Osteoblast (primary cell): ENCODE measurements around the gene RP2. TPM values are rescaled to one million over a fixed set of nuclear protein-coding genes. Genes with fewer than 3 reads are reported as not detected.

ENCODE experiments used
- DNase-seq: peaks from one replicate; pipeline ENCODE4 v3.0.0; 2011; ENCODE audit warnings: low spot score, mixed read lengths; ENCODE audit not compliant: insufficient read length; ENCODE audit errors: missing footprints
- H2AFZ ChIP-seq: 2 replicates; pipeline ENCODE4 v1.6.0; 2011; ENCODE audit warnings: mild to moderate bottlenecking, low read length
- H3K27ac ChIP-seq: 2 replicates; pipeline ENCODE4 v1.5.1; 2011; ENCODE audit warnings: mild to moderate bottlenecking, low read depth, low read length, moderate library complexity
- H3K27me3 ChIP-seq: 2 replicates; pipeline ENCODE4 v1.6.0; 2012; ENCODE audit warnings: mild to moderate bottlenecking, control low read depth, inconsistent platforms, low read length, moderate library complexity; ENCODE audit not compliant: insufficient read depth
- H3K36me3 ChIP-seq: 2 replicates; pipeline ENCODE4 v1.5.1; 2011; ENCODE audit warnings: mild to moderate bottlenecking, low read length, control low read depth, moderate library complexity; ENCODE audit not compliant: insufficient read depth
- H3K4me1 ChIP-seq: 2 replicates; pipeline ENCODE4 v1.5.1; 2011; ENCODE audit warnings: mild to moderate bottlenecking, low read length, control low read depth, moderate library complexity; ENCODE audit not compliant: insufficient read depth
- H3K4me2 ChIP-seq: 2 replicates; pipeline ENCODE4 v1.6.0; 2011; ENCODE audit warnings: mild to moderate bottlenecking, low read length; ENCODE audit not compliant: insufficient read depth
- H3K4me3 ChIP-seq: fragments of 200-600 bp; sonication (generic); 3 replicates; pipeline ENCODE4 v1.5.1; 2012; ENCODE audit warnings: mild to moderate bottlenecking, low read length, inconsistent platforms; ENCODE audit not compliant: insufficient read depth
- H3K79me2 ChIP-seq: 2 replicates; pipeline ENCODE4 v1.6.0; 2012; ENCODE audit warnings: mild to moderate bottlenecking, low read length, control low read depth, inconsistent platforms; ENCODE audit not compliant: insufficient read depth
- H3K9me3 ChIP-seq: 2 replicates; pipeline ENCODE4 v1.5.1; 2011; ENCODE audit warnings: low read depth, low read length, control low read depth
- H4K20me1 ChIP-seq: 2 replicates; pipeline ENCODE4 v1.6.0; 2012; ENCODE audit warnings: mild to moderate bottlenecking, low read length, control low read depth; ENCODE audit not compliant: insufficient read depth
- CTCF ChIP-seq: IDR thresholded peaks from 2 replicates; pipeline ENCODE4 v1.5.1; 2011; ENCODE audit warnings: mild to moderate bottlenecking, low read depth, low read length, moderate library complexity; ENCODE audit errors: extremely low read depth
- total RNA-seq: library from RNA; depleted of rRNA; stranded (reverse); fragments of >200 nt; gene quantifications from 2 replicates; pipeline ENCODE4 v1.2.3, GENCODE V29; 2012

RP2 gene
- total RNA-seq, result 18.6 and 19.5 TPM in 2 replicates

GRCh38 chrX:46836701-46837557 lies at the start of gene RP2:
RP2 (plus strand) TSS chrX:46837043; CDS start chrX:46837101, 58 bp downstream.
- Histone ChIP-seq H3K4me3 (peak within 1 kb of the TSS; percentile 90), H2AFZ (peak within 1 kb of the TSS; percentile 76), H3K79me2 (peaks cover 25% of the 10 kb centered on the region), H3K36me3 (no peaks in the 10 kb centered on the region), H3K4me1 (peaks cover 19% of the 10 kb centered on the region), H3K27me3 (no peaks in the 10 kb centered on the region), H4K20me1 (peaks cover 4% of the 10 kb centered on the region), H3K9me3 (no peaks in the 10 kb centered on the region), H3K4me2 (peak within 1 kb of the TSS; percentile 66), H3K27ac (peak within 1 kb of the TSS; percentile 91)
- no peak for TF ChIP-seq CTCF
- peak; percentile 90 for DNase-seq

GRCh38 chrX:46788902-46789301 lies 47.9 kb upstream of the RP2 start:
- no peaks in the 10 kb centered on the region for H4K20me1 ChIP-seq
- no peak overlapping the region for H3K4me3 ChIP-seq
- H3K27ac ChIP-seq, result no peak overlapping the region
- peaks cover 18% of the 10 kb centered on the region for H3K4me1 ChIP-seq
- no peaks in the 10 kb centered on the region for H3K9me3 ChIP-seq
- peaks cover 5% of the 10 kb centered on the region for H3K27me3 ChIP-seq
- H3K79me2 ChIP-seq, result no peaks in the 10 kb centered on the region
- H3K36me3 ChIP-seq, result no peaks in the 10 kb centered on the region
- DNase-seq, result peak; percentile 47
- TF ChIP-seq CTCF, result no peak
- H2AFZ ChIP-seq, result no peak overlapping the region
- H3K4me2 ChIP-seq, result no peak overlapping the region

DNA sequence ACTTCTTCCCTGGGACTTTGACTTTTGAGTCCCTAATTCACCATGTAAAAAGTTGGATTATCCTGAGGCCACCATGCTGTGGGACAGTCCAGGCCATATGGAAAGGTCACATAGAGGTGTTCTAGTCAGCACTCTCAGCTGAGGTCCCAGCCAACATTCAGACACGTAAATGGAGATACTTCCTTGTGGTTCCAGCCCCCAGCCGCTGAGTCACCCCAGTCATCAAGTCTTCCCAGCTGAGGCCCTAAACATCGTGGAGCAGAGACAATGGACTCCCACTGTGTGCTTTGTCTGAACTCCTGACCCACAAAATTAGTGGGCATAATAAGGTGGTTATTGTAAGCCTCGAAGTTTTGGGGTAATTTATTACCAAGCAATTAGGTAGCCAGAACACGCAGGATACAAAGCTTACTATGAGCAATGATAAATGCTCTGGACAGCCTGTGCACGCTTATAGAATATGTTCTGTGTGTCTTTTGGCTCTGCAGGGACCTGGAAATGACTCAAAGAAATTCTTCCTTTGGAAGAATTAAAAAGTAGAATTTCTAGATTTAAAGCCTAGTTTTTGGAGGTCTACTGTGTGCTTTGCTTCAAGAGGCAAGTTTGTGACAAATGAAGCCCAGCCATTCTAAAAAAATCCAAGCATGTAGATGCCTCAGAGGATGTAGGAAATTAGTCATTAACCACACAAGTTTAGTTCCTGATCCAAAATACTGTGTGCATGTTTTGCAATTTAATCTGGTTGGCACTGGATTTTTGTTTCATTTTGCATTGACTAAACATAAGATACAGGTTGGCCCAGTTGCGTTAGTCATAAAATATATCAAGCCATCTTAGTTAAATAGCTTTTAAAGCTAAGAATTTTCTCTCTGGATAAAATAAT lies 44.7 kb upstream of the RP2 start:
- Histone ChIP-seq H3K4me3 (peak overlapping the region; percentile 8), H3K36me3 (no peaks in the 10 kb centered on the region), H3K27ac (peak overlapping the region; percentile 82), H3K4me2 (peak overlapping the region; percentile 71), H4K20me1 (no peaks in the 10 kb centered on the region), H3K79me2 (no peaks in the 10 kb centered on the region), H3K4me1 (peaks cover 18% of the 10 kb centered on the region), H3K9me3 (no peaks in the 10 kb centered on the region), H2AFZ (peak overlapping the region; percentile 45), H3K27me3 (no peaks in the 10 kb centered on the region)
- peak; percentile 41 for DNase-seq
- TF ChIP-seq CTCF, result no peak

DNA sequence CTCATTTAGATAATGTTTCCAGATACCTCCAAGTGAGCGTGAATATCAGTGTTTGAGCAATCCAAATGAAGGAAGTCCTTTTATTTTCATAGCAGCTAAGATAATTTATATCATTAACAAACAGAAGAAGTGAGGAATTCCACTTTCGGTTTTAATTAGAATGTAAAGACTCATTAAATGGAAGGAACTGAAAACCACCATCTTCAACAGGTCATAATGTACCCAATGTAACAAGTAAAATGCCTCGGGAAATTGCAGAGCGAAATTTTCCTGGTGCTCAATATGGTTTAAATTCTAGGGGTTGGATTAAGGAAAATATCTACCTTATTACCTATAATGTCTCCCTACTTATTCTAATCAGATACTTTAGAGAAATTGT lies 44.0 kb upstream of the RP2 start:
- H3K4me3 ChIP-seq, result no peak overlapping the region

More for the DNA sequence above, 44.0 kb upstream of the RP2 start:
- Histone ChIP-seq H3K4me1 (peaks cover 18% of the 10 kb centered on the region), H3K4me2 (peak overlapping the region; percentile 42), H3K27me3 (no peaks in the 10 kb centered on the region), H3K79me2 (no peaks in the 10 kb centered on the region), H3K36me3 (no peaks in the 10 kb centered on the region), H4K20me1 (no peaks in the 10 kb centered on the region), H3K9me3 (no peaks in the 10 kb centered on the region), H2AFZ (no peak overlapping the region), H3K27ac (peak overlapping the region; percentile 82)
- no peak for TF ChIP-seq CTCF
- no peak for DNase-seq
